DND-41 (cell line): ENCODE measurements around the gene ZC3H7B.

Experiments used
- CTCF ChIP-seq: IDR thresholded peaks from 2 replicates; pipeline ENCODE4 v1.5.1; 2012; ENCODE audit warnings: borderline replicate concordance, low read length, moderate library complexity, mild to moderate bottlenecking; ENCODE audit not compliant: poor library complexity, severe bottlenecking; ENCODE audit errors: extremely low read depth
- EZH2 ChIP-seq: IDR thresholded peaks from 3 replicates; pipeline ENCODE4 v1.6.1; 2012; ENCODE audit warnings: borderline replicate concordance, low read depth, mild to moderate bottlenecking, moderate library complexity, low read length, inconsistent platforms; ENCODE audit not compliant: severe bottlenecking

DNA sequence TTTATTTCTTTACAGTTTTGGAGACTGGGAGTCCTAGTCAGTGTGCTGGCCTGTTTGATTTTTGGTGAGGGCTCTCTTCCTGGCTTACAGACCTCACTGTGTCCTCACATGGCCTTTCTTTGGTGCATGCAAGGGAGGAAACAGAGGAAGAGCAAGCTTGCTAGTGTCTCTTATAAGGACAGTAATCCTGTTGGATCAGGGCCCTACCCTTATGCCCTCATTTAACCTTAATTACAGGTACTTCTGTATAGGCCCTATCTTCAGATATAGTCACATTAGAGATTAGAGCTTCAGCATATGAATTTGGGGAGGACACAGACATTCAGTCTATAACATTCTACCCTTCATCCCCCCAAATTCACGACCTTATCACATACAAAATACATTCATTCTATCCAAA lies 14.3 kb downstream of the ZC3H7B start:
- no peak for TF ChIP-seq CTCF
- no peak for TF ChIP-seq EZH2
